Prostate gland (tissue), 2 donors: ENCODE data around the gene GBP2.

ENCODE experiments used
- CTCF ChIP-seq, 4 experiments: fragments of 200-600 bp in 2 of 4; fragments of 450-650 bp in 2 of 4; sonication (generic) in 2 of 4; IDR thresholded peaks; 1 replicate in 3 of 4; 2 replicates in 1 of 4; pipeline ENCODE4 v1.5.1; 2016 to 2019; ENCODE audit warnings: antibody characterized with exemption in 4 of 4, mild to moderate bottlenecking in 2 of 4, moderate library complexity in 2 of 4
- POLR2A ChIP-seq: fragments of 450-650 bp; IDR thresholded peaks from one replicate; pipeline ENCODE4 v1.6.1; 2016; ENCODE audit warnings: antibody characterized with exemption, mild to moderate bottlenecking
- POLR2AphosphoS5 ChIP-seq: sonication (generic); formaldehyde crosslinking; IDR thresholded peaks from one replicate; pipeline ENCODE4 v1.6.1; 2017; ENCODE audit warnings: antibody characterized with exemption

DNA sequence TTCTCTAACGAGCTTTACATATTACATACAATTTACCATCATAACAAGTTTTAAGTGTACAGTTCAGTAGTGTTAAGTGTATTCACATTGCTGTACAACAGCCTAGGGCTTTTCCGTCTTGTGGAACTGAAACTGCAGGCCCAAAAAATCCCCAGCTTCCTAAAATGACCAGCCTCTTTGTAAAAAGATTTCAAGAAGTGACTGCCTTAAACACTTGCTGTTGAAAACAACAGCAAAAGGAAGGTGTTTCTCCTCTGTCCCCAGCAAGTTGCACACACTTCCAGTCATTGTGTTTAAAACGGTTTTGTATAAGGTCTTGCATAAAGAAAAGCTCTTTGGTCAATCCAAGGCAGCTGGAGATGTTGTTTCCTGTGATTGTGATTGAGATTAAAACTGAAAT, 44.9 kb downstream of the GBP2 start:
- TF ChIP-seq POLR2AphosphoS5 (no peak), CTCF (IDR thresholded peaks at IDR 0.05) (no peak), POLR2A (no peak)
